OCI-M1 (cell line): ENCODE measurements around the gene CSTPP1.
"Not testable (repeated sequence)": the region's sequence is repeated elsewhere in the genome, so short reads cannot be mapped to it uniquely, and the experiment has no call there.

Experiments used
- DNase-seq: peaks from one replicate; lab custom pipeline; 2025; lab: John Stamatoyannopoulos, UW

The CSTPP1 gene

DNA sequence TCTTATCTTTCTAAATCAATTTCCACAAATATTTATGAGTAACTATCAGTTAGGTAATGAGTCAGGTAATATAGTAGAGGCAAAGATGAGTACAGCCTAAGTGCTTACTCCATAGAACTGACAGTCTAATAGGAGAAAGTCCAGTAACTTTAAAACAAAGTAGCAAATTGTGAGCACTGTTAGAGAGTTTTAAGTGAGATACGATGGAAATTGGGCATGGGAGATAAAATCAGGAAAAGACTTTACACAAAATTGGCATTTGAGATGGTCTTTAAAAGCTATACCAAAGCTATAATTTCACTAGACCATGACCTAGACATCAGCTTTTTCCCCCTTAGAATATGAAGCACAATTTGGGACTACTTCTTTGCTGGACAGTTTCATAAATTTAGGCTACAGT is 113.7 kb downstream of the CSTPP1 start:
- DNase-seq: no peak

DNA sequence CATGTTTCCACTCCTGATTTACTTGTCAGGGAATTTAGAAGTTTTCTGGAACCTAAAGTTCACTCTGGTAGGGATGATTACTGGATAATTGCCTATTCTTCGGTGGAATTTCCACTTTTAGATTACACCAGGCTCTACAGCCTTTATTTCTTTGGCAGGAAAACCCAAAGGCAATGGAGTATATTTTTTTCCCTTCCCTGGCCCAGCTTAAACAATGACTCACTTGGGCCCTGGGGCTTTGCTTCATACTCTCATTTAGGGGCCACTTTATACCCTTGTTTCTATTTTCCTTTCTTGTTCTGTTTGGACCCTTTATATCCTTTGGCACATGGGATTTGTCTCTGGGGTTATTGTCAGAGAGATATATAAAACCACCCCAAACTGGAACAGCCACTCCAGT is 114.7 kb downstream of the CSTPP1 start:
- DNase-seq: no peak

DNA sequence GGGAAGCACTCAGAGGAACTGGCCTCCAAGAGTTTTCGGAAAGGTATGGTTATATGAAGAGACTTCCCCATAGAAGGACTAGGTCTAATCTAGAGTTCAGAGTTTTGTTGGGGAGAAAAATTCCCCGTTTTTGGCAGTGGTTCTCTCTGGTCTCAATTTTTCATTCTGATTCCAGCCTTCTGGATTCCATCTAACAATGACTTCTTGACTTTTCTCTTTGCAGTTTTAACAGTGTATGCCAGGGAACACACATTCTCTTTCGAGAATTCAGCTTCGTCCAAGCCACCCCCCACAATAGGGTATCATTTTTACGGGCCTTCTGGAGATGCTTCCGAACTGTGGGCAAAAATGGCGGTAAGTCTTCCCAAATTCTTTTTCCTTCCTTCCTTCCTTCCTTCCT is 115.6 kb downstream of the CSTPP1 start:
- no peak for DNase-seq

DNA sequence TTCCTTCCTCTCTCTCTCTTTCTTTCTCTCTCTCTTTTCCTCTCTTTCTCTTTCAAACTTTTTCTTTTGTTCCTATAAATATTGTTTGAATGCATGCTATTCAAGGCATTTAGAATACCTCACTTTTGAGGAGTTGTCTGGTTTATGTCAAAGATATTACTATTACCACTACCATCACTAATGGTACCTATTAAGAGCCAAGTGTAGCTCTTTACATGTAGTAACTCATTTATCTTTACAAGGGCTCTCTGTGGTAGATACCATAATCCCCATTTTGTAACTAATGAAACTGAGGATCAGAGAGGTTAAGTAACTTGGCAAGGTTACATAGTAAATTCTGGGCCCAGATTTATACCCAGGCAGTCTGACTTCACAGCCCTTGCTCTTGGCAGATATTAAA is 116.0 kb downstream of the CSTPP1 start:
- no peak for DNase-seq

DNA sequence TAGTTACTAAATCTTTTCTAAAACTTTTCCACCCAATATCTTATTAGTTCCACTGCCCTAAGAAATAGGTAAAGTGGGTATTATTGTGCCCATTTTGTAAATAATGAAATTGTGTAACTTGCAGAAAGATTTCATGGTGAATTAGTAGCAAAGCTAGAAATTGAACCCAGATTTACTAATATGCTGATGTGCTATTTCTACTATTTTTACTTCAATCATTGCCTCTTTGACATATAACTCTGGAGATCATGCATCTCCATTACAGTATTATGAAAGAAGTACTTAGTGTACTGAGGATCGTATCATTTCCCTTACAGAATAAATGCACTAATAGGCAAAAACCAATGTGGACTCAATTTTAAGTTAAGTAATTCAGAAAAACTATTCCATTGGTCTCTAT is 119.0 kb downstream of the CSTPP1 start:
- no peak for DNase-seq

DNA sequence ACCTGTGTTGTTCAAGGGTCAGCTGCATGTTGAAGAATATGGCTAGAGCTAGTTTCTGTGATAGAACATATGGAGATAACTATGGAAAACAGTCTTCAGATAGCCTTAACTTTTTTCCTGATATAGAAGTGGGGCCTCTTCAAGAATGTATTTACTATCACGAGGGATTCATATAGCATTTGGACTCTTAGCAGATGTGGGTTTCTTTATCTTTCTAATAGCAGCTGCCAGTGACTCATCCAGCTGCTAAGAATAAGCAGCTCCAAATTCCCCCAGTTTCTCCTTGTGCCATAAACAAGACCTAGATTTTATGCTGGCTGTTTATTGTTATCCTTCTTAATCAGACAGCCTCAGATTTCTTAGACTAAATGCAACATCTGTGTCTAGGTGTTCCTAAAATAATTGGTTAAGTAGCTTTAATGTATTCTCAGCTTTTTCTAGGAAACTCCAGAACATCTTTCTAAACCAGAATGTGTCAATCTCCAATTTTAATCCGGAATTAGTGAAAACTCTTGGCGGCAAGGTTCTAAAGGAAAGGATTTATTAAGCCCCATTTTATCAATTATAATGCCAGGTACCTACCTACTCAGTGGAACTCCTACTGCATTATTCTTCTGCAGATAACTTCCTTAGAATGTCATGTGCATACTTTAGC is 119.8 kb downstream of the CSTPP1 start:
- DNase-seq: peak; percentile 96

DNA sequence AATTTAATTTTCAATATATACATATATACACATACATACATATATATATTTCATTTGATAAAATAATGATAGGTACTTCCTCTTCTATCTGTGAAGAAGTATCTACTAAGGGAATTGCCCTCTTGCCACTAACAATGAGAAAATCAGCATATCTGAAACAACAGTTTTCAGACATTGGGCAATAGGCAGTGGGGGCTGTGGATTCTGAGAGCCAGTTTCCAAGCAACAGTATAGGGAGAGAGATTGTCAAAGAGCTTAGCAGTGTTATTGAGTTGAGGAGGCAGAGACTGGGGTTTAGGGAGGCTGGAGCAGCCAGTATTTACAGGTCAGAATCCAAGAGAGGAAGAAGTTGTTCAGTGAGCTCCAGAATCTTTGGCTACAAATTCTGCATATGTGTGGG is 120.8 kb downstream of the CSTPP1 start:
- peak; percentile 94 for DNase-seq

DNA sequence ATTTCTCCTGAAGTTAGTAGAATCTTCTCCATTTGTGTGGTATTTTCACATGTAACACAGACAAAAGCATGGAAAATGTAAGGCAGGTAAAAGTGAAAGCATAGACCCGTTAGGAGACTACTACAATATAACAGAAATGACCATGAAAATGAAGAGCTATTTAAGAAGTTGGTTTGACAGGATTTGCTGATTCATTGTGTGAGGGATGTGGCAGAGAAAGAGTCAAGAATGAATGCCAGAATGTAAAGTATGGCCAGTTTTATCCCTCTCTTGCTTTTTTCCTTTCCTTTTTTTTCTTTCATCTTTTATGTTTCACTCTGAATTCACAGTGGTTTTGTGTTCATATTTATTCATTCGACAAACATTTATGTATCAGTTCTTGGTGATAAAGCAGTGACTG is 124.2 kb downstream of the CSTPP1 start:
- DNase-seq: peak; percentile 86

DNA sequence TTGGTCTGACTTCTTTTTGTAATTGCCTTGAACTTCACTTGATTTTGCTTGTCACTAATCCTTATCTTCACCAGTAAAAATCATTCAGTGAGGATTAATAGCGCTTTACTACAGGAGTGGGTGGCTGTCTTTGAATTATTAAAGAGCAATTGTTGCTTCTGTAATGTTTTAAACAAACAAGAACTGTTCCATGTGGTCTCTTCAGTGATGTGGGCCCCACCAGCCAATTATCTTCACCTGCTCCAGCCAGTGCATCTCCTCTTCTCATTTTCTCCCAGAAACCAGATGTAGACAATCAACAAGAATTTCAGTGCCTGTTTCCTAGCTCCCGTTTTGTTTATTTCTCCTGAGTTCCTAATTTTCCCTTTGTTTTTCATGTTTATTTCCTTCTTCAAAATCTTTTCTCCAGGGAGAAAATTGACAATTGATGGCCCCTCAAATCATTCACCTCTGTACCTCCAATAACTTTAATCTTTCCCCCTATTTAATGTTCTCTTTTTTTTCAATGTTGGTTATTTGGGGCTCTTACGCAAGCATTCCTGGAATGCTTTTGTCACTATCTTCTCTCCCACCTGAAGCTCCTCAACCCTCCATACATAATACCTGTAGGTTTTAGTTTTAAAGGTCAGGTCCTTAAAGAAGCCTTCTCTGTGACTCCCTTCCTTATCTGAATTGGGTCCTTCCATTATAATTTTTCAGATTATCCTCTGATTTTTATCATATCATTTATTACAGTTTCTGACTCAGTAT is 125.0 kb downstream of the CSTPP1 start:
- DNase-seq: peak; percentile 56

DNA sequence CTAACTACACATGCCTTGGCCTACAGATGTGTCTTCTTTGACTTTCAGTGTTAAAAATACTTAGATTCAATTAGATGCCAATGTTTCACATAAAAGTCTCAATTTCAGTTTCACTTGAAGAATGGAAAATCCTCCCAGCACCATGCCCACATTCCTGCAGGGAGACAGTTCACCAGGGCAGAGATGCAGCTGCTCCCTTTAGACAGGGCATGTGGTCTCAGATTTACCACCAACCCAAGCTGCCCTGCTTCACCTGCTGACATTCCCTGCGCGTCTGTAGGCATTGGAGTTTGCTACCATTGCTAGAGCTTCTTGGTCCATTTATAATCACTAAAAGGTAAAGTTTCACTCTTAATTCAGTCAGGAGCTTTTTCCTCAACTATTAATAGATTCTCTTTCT is 126.2 kb downstream of the CSTPP1 start:
- DNase-seq: no peak

DNA sequence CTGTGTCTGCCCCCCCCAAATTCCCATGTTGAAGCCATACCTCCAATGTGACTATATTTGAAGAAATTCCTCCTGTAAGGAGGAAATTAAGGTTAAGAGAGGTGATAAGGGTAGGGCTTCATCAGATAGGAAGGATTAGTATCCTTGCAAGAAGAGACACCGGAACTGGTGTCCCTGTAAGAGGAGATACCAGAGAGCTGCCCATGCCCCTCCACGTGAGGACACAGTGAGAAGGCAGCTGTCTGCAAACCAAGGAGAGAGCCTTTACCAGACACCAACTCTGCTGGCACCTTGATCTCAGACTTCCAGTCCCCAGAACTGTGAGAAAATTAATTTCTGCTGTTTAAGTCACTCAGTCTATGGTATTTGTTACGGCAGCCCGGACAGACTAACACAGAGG is 130.8 kb downstream of the CSTPP1 start:
- DNase-seq: peak; percentile 59

DNA sequence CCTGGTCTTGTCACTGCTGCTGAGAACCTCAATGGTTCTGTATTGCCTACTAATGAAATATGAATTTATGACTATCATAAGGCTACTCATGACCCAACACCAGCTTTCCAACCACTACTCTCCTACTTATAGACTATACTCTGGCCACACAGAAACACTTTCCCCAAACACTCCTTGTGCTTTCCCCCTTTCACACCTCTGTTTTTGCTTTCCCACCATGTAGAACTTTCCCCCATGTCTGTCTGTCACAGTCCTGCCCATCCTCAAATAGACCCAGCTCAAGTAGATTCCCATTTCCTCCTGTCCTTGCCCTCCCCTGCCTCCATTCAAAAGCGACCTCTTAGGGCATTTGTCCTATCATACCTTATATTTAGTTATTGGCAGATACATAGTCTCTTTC is 134.2 kb downstream of the CSTPP1 start:
- DNase-seq: no peak

DNA sequence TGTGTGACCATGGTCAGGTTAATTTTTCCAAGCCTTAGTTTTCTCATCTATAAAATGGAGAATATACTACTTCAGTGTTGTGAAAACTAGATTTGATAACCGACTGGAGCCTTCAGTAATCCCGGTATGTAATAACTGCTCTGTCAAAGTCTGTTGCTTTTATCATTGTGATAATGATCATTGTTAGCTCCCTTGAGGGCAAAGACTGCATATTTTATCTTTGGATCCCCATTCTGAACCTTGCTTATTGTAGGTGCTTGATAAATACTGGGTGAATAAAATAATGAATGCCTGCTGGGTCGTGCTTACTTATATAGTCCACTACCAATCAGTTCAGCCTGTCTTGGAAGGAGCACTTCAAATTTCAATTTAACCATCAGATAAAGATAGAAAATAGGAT is 134.8 kb downstream of the CSTPP1 start:
- DNase-seq: no peak

DNA sequence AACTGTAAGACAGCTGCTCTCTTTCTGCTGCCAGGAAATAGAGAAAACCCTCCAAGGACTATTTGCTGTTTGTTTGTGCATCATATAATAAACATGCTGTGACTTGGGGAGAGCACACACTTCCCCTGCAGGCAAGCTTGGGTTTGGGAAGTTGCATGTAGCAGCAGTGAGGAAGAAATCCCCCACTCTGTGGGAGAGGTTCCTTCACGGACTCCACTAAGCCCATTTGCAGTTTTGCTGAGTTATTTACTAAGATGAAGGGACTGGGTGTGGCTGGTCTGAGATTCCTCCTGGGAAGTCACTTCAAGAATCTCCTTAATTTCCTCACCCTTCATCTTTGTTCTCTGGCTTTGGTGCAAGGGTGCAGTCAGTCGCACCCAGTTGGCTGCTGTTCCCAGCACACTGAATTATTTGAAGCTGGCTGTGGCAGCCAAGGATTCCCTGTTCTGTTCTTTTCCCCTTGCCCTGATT is 135.3 kb downstream of the CSTPP1 start:
- no peak for DNase-seq

DNA sequence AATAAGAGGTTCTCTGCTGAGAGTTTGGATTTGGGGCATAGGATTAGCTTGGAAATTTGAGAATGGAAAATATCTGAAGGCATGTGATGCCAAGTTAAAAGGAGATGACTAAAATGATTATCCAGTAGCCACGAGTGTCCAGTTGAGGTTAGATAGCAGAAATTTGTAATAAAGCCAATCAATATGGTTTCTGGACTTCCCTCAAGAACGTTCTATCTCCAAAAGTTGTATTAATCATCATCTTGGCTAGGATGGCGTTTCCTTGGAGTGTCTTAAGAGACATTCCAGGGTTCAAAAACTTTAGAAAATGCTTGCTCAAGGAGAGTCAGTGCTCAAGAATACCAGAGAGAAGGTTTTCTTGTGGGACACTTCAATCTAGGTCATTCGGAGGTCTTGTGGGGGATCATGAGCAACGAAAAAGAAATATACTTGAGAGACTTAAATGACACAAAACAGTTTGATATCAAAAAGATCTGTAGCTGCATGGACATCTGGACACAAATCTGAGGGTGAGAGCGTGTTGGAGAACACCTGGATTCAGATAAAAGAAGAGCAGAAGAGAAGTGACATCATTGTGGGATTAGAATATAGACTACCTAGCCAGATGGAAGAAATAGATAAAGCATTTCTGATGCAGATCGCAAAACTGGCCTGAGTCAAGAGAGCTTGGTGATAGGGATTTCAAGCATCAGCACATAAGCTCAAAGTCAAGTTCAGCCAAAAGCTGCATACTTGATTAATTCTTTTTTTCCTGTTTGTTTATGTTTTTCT is 142.4 kb downstream of the CSTPP1 start:
- DNase-seq: no peak

DNA sequence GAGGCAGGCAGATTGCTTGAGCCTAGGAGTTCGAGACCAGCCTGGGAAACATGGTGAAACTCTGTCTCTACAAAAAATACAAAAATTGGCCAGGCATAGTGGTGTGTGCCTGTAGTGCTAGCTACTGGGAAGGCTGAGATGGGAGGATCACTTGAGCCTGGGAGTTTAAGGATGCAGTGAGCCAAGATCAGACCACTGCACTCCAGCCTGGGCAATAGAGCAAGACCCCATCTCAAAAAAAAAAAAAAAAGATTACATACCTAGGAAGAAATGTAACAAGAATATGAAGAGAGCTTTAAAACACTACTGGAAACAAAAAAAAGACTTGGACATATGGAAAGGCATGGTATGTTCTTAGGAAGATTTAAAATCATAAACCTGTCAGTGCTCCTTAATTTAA is 144.2 kb downstream of the CSTPP1 start:
- not testable (repeated sequence) for DNase-seq

DNA sequence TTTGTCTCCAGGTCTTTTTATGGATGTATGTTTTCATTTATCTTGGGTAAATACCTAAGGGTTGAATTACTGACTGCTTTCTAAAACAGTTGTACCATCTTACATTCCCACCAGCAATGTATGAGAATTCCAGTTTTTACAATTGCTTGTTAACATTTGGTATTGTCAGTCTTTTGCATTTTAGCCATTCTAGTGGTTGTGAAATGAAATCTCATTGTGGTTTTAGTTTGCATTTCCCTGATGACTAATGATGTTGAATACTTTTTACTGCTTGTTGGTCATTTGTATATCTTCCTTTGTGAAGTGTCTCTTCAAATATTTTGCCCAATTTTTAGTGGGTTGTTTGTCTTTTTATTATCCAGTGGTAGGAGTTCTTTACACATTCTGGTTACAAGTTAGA is 147.4 kb downstream of the CSTPP1 start:
- peak; percentile 66 for DNase-seq

DNA sequence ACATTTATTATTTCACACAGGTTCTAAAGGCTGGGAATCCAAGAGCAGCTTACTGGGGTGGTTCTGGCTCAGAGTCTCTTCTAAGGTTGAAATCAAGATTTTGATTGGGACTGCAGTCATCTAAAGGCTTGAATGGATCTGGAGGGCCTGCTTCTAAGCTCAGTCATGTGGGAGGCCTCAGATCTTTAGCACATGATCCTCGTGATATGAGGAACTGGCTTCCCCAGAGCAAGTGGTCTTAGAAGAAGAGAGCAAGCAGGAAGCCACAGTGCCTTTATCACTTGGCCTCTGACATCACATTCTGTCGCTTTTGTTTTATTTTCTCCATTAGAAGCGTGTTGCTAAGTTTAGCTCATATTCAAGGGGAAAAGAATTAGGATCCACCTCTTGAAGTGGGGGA is 151.2 kb downstream of the CSTPP1 start:
- DNase-seq: peak; percentile 93

DNA sequence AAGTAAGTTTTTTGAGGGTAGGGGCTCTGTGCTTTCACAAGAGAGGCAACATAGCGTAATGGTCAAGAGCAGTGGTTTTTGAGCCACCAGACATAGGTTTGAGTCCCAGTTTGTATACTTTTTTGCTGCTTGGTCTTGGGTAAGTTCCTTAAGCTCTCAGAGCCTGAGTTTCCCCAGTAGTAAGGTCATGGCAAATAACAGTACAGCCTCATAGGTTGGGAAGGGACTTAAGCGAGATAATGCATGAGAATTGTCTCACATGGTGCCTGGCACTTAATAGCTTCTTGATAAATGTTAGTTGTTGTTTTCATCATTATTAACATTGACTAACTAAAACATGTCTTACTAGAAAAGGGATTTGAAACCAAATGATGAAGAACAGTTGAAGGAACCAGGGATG is 157.0 kb downstream of the CSTPP1 start:
- DNase-seq: no peak

DNA sequence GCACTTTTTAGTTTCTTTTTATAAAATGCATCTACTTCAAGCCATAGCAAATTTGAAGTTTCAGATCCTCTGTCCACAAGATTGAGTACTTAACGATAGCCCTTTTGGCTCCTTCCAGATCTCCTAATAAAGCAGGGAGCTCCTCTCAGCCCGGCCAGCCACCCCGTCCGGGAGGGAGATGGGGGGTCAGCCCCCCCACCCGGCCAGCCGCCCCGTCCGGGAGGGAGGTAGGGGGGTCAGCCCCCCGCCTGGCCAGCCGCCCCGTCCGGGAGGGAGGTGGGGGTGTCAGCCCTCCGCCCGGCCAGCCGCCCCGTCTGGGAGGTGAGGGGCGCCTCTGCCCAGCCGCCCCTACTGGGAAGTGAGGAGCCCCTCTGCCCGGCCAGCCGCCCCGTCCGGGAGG is 160.3 kb downstream of the CSTPP1 start:
- DNase-seq: not testable (repeated sequence)

DNA sequence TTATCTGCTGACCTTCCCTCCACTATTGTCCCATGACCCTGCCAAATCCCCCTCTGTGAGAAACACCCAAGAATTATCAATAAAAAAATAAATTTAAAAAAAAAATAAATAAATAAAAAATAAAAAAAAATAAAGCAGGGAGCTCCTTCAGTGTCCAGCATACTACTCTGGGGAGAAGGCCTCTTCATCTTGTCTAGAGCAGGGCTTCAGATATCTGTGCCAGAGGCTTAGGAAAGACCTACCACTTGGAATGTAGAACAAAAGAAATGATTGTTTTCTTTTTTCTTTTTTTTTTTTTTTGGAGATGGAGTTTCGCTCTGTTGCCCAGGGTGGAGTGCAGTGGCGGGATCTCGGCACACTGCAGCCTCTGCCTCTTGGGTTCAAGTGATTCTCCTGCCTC is 161.7 kb downstream of the CSTPP1 start:
- DNase-seq: not testable (repeated sequence)

DNA sequence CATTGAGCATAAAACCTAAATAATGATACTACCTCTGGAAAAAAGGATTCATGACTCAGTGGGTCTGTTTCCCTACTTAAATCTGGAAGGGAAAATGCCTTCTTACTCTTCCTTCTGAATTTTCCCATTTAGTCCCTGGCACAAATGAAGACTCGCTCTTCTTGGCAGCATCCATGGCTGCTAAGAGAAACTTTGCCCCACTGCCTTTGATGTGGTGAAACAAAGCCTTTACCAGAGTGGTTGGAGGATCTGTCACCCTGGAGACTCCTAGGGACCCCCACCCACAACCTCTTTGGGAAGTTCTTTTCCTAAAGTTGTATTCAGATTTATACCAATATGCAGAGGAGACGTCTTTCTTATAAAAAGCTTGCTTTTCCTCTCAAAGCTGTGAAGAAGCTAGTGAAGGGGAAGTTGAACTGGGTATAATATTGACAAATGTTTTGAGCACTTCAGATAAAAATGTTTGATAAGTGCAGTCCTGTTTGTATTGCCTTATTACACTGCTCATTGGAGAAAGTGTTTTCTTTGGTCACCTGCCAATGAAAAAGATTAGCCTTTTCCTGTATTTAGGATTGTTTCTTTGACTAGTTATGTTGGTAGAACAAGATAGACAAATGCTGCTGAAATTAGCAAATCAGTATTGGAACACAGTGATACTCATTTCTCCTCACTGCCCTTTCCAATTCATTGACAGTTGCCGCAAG is 162.8 kb downstream of the CSTPP1 start:
- DNase-seq: no peak
